ENCODE measurements around the gene MOSMO. TPM values are rescaled to one million over a fixed set of nuclear protein-coding genes. Genes with fewer than 3 reads are reported as not detected.
"Not testable (repeated sequence)": the region's sequence is repeated elsewhere in the genome, so short reads cannot be mapped to it uniquely, and the experiment has no call there.

Gene MOSMO
- total and polyA plus RNA-seq, 11 donors: 8.7 to 15.0 (median 11.7) TPM

DNA sequence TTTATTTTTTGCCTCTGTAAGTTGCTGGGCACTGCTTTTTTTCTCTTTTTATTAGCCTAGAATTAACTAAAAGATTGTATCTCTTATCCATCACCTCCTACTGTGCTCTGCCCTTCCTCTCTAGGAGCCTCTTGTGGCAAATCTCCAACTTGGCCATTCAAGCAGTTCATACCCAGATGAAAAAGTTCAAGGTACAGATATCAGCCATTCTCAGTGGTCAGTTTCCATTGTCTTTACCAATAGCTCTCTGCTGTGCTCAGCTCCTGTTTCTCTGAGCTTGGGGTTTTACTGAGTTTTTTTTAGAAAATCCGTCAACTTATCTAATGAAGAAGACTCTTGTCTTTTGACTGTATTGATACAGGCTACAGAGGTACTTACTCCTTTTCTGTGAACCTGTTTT lies 15.6 kb downstream of the MOSMO start:
- H3K4me1 ChIP-seq: peaks cover 0 to 23% (median 11%) of the 10 kb centered on the region in 12 donors
- H3K9me3 ChIP-seq: no peaks in the 10 kb centered on the region
- no peak for DNase-seq
- no peaks in the 10 kb centered on the region for H3K36me3 ChIP-seq
- H3K27me3 ChIP-seq: no peaks in the 10 kb centered on the region
- ATAC-seq: no peak
- H3K4me3 ChIP-seq: no peak overlapping the region
- WGBS, 4 donors: 57 to 92% (median 87%) methylated on average over 1 of the region's 1 CpG
- H3K27ac ChIP-seq: no peak overlapping the region
- TF ChIP-seq, protein P1, sequence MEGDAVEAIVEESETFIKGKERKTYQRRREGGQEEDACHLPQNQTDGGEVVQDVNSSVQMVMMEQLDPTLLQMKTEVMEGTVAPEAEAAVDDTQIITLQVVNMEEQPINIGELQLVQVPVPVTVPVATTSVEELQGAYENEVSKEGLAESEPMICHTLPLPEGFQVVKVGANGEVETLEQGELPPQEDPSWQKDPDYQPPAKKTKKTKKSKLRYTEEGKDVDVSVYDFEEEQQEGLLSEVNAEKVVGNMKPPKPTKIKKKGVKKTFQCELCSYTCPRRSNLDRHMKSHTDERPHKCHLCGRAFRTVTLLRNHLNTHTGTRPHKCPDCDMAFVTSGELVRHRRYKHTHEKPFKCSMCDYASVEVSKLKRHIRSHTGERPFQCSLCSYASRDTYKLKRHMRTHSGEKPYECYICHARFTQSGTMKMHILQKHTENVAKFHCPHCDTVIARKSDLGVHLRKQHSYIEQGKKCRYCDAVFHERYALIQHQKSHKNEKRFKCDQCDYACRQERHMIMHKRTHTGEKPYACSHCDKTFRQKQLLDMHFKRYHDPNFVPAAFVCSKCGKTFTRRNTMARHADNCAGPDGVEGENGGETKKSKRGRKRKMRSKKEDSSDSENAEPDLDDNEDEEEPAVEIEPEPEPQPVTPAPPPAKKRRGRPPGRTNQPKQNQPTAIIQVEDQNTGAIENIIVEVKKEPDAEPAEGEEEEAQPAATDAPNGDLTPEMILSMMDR (IDR thresholded peaks at IDR 0.05): no peak
- TF ChIP-seq POLR2A (IDR thresholded peaks at IDR 0.05): no peak
- intact Hi-C loops (cut with DNase I): no loop called here

DNA sequence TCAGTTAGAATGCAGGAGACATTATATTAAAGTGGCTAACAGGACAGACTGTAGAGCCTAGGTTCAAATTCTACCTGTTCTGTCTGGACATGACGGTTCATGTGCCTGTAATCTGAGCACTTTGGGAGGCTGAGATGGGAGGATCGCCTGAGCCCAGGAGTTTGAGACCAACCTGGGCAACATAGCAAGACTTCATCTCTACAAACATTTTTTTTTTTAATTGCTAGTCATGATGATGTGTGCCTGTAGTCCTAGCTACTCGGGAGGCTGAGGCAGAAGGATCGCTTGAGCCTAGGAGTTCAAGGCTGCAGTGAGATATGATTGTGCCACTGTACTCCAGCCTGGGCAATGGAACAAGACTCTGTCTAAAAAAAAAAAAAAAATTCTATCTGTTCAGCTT lies 16.9 kb downstream of the MOSMO start:
- DNase-seq; H3K27me3 ChIP-seq; H3K4me3 ChIP-seq; intact Hi-C loops (cut with DNase I); ATAC-seq; H3K36me3 ChIP-seq; H3K27ac ChIP-seq; H3K9me3 ChIP-seq: not testable (repeated sequence)
- 94 to 98% (median 96%) methylated on average over 4 of the region's 4 CpGs for WGBS, 4 donors
- peaks cover 0 to 23% (median 11%) of the 10 kb centered on the region in 12 donors for H3K4me1 ChIP-seq

DNA sequence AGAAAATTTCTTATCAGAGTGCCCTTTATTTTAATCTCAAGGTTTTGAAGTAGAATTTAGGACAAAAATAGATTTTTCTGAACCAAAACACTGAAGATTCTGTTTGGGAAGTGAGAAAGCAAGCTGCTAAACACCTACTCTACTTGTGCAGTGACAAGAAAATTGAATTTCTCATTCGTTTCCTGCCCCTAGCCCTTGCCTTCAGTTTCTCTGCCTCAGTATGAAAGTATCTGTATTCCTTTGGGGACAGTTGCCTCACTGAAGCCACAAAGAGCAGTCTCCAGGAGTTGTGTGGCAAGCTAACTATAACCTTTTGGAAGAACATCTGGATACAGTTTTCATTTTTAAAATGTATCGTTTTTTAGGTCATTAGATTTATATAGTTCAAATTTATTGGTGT lies 19.7 kb downstream of the MOSMO start:
- intact Hi-C loops (cut with DNase I): no loop called here
- Histone ChIP-seq H3K4me3 (no peak overlapping the region), H3K27me3 (no peaks in the 10 kb centered on the region), H3K27ac (no peak overlapping the region), H3K4me1 (peaks cover 0 to 27% (median 11%) of the 10 kb centered on the region in 12 donors), H3K9me3 (peaks cover 0 to 6% (median 0%) of the 10 kb centered on the region in 12 donors), H3K36me3 (peaks cover 0 to 15% (median 0%) of the 10 kb centered on the region in 9 donors)
- 50 to 72% (median 62%) methylated on average over 2 of the region's 2 CpGs for WGBS, 4 donors
- TF ChIP-seq, protein P1 (IDR thresholded peaks at IDR 0.05): no peak
- TF ChIP-seq POLR2A (IDR thresholded peaks at IDR 0.05): no peak
- DNase-seq (no peak), ATAC-seq (no peak)

DNA sequence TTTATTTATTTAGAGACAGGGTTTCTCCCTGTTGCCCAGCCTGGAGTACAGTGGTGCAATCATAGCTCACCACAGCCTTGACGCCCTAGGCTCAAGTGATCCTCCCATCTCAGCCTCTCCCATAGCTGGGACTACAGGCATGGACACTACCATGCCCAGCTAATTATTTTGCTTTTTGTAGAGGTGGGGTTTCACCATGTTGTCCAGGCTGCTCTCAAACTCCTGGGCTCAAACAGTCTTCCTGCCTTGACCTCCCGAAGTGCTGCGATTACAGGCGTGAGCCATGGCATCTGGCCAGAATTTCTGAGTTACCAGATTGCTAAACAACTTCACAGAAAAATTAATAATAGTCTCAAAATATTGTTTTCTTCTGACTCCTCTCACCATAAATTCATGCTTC lies 21.7 kb downstream of the MOSMO start:
- H3K9me3 ChIP-seq: peaks cover 0 to 6% (median 0%) of the 10 kb centered on the region in 12 donors
- DNase-seq: no peak
- intact Hi-C loops (cut with DNase I): no loop called here
- 76 to 80% (median 79%) methylated on average over 4 of the region's 4 CpGs for WGBS, 4 donors
- ATAC-seq: no peak
- no peak overlapping the region for H3K27ac ChIP-seq
- peaks cover 0 to 30% (median 8%) of the 10 kb centered on the region in 12 donors for H3K4me1 ChIP-seq
- no peaks in the 10 kb centered on the region for H3K27me3 ChIP-seq
- H3K36me3 ChIP-seq: peaks cover 0 to 15% (median 0%) of the 10 kb centered on the region in 9 donors
- TF ChIP-seq POLR2A (IDR thresholded peaks at IDR 0.05): no peak
- TF ChIP-seq, protein P1 (IDR thresholded peaks at IDR 0.05): no peak
- H3K4me3 ChIP-seq: no peak overlapping the region

Data from heart left ventricle (tissue), 16 donors.